Activated CD4-positive, alpha-beta T cell treated with anti-CD3 and anti-CD28 coated beads, Interleukin-2, amount 50 U/mL, for 1 hour (primary cell): Measurements from ENCODE around the gene MYOG.

Experiments
- DNase-seq: peaks from one replicate; pipeline ENCODE4 v3.0.0-alpha.2; 2020

Gene MYOG

DNA sequence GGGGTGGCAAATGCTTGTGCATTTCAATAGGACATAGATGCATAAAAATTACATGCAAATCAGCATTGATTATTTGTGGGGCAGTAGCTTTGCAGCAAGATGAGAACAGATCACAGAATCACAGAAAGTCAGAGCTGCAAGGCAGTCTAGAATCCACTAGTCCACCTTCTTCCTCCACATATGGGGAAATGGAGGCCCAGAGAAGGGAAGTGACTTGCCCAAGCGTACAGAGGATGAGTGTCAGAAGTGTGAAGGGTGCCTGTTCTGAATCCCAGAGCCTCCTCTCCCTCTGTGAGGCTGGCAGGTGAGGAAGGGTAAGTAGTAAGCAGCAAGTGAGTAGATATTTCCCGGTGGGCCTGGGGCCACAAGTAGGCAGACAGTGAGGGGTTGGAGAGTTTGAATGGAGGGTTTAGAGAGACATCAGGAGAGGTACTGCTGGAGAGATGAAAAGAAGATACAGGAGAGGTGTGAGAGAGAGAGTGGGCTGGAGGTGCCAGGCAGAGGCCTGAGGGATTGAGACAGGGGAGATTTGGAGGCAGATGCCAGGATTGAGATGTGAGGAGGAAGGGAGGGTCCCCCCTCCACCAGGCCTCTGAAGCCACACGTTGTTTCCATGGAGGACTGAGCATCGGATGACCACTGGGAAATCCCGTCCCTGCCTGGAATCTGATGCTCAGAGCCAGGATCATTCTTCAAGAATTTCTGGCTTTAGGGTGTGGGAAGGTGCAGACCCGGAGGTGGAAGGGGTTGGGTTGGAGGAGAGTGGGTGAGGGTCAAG lies 4.8 kb upstream of the MYOG start:
- no peak for DNase-seq

DNA sequence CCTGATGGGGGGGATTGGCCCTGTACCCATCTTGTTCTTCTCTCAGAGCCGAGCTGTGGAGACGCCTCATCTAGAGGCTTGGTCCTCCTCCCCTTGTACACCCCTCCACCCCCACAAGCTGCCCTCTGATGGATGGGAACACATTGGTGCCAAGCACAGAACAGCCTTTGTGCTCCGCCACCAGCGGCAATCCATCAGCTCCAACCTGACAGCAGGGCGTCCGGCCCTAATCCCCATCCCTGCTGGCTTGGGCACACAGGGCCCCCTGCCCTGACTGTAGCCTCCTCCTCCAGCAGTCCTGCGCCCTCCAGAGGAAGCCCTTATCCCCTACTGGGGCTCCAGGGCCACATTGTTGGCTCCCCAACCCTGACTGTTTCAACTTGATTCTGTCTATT lies 3.8 kb upstream of the MYOG start:
- DNase-seq, result no peak

DNA sequence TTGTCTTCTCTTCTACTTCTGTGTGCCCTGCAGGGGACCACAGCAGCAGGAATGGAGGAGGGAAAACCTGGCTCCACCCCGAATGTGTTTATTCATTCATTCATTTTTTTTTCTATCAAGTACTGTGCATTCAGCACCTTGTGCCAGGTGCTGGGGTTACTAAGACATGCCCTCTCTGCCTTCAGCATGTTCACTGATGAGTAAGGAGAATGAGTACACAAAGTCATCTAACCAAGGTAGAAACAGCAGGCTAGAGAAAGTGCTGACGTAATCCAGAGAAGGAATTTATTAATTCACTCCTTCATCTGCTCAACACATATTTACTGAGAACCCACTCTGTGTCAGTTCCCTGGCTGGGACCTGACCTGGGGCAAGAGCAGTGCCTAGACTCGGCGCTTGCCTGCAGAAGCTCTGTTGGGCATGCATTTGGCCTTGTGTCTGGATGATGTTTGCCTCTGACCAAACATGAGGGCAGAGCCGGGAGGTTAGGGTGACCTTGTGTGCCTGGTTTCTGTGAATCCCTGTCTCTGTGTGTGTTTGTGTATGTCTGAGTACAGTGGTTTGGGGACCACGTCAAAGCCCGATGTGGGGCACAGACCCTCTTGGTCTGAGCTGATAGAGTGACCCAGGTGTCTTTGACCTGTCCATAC lies 3.3 kb upstream of the MYOG start:
- DNase-seq, result no peak

DNA sequence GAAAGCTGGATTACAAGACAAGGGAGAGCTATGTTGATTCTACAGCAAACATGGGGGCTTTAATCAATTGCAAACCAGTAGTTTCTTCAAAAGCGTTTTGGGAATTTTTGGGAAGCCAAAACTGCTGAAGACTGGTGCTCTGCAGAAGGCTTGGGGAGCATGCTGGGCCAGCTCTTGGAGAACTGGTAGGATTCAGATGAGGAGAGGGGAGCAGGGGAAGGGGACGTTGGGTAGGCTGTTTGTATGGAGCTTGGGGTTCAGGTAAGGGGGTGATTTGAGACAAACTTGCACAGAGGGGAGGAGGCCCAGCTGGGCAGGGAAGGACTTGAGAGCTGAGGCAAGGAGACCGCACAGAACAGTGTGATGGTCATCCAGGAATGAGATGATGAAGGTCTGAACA lies 2.6 kb upstream of the MYOG start:
- no peak for DNase-seq

DNA sequence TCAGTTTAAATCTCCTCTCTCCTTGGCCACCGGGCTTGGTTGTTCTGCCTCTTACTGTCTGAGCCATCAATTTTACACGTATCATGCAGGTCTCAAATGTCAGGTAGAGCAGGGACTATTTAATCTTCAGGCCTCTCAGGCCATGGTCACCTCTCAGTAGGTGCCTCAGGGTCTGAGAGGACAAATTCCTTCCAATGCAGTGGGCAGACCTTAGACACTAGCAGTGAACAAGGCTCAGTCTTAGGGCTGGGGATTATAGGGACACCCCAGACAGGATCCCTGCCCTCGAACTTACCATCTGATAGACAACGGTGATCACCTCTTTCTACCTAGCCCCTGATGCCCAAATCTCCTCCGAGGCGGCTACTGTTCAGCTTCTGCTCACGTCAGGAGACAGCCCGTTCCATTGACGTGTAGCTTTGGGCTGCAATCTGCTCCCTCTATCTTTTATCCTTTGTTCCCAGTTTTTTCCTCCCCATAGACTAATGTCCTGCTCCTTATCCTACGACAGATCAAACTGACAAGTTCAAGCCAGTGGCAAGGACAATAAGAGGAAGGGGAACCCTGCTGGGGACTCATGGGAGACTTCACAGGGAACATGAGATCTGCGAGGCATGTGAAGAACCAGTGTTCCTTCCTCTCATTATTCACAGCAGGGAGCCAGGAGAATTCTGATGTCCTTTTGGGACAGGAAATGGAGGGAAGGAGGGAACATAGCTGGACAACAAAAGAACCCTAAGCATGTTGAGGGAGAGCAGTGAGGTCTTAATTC lies 1.4 kb upstream of the MYOG start:
- no peak for DNase-seq

DNA sequence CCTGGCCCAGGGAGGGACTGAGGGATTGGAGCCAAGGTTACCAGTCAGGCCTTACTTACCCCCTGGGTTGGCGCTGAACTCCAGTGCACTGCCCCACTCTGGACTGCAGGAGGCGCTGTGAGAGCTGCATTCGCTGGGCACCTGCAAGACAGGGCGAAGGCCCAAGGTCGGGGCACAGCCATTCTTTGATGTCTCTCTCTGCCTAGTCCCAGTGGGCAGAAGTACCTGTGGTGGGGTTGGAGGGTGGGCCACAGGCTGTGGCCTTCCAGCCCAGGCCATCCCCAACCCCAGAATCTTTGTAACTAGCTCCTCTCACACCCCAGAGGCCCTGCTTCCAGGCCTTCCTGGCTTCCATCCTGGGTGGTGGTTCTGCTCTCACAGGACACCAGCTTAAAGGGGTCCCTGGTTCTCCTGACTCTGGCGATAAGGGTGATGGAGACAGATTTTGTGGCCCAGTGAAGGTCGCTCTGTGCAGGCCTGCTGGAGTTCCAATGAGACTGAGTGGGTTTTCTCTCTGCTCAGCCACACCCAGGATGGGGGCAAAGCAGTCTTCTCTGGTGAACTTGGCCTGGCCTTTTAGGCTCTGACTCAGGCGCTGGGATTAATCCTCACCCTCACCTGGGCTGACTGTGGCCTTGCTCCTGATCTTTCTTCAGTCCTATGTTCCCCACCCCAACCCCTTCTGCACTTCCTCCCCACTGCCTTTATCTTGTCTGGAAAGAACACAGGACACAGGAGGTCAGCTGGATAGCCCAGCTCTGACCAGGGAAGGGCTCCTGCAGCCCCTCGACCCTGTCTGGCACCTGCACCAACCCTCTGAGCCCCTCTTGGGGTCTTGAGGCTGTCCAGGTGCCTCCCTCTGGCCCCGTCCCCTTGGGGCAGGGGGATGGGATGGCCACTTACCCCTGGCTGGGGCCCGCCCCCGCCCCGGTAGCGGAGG lies 954 bp downstream of the MYOG start:
- DNase-seq, result peak; percentile 6

DNA sequence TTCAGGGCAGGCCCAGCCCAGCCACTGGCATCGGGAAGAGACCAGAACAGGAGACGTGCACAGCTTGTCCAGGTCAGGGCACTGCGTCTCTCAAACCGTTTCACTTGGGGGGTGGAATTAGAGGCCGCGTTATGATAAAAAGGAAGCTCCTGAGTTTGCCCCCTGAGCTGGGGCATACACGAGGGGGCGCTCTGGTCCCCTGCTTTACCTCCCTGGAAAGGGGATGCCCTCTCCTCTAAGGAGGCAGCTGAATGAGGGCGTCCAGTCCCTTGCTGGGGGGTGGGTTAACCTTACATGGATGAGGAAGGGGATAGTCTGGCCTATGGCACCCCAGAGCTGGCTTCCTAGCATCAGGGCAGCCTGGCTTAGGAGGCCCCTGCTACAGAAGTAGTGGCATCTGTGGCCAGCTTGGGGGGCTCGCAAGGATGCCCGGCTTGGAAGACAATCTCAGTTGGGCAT lies 2.3 kb downstream of the MYOG start:
- no peak for DNase-seq

DNA sequence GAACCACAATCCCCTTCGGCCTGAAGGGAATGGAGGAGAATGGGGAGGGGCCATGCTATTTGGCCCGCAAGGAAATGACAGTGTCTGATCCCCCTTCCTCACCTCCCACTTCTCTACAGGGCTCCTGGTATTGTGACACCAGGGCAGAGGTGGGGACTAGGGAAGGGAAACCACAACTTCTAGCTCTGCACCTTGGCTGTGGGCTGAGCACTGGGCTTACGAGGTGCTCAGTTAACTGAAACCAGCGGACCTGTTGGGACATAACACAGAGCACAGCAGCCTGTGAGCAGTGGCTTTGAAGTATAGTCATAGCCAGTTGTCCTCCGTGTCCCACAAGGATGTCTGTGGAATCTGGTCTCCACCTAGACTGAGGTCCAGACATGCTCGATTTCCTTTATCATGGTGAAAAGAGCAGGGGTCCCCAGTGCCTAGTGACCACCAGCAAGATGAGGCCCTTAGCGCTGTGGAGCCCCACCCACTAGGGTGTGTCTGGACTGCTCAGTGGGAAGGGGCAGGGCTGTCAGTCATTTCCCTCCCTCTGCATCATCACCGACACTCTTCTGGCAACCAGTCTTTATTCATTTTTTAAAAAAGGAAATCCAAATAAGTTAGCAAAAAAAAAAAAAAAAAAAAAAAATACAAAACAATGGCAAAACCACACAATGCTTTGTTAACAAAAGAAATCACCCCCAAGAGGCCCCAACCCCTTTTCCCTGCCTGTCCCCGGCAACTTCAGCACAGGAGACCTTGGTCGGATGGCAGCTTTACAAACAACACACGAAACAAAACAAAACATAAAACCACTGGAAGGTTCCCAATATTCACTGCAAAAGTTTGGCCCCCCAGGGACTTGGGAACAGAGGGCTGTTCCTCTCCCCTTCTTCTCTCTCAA lies 3.0 kb downstream of the MYOG start:
- no peak for DNase-seq

DNA sequence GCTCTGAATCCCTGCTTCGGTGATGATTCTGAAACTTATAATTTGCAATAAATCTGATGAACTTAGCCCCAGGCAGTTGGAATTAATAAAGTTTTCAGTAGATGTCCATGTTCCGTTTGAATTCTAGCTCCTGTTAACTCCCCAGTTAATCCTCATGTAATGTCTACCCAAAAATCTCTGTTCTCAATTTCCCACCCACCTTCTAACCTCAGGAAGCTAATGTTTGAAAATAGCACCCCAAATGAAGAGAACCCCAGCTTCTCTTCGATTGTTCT lies 3.6 kb downstream of the MYOG start:
- DNase-seq, result no peak

DNA sequence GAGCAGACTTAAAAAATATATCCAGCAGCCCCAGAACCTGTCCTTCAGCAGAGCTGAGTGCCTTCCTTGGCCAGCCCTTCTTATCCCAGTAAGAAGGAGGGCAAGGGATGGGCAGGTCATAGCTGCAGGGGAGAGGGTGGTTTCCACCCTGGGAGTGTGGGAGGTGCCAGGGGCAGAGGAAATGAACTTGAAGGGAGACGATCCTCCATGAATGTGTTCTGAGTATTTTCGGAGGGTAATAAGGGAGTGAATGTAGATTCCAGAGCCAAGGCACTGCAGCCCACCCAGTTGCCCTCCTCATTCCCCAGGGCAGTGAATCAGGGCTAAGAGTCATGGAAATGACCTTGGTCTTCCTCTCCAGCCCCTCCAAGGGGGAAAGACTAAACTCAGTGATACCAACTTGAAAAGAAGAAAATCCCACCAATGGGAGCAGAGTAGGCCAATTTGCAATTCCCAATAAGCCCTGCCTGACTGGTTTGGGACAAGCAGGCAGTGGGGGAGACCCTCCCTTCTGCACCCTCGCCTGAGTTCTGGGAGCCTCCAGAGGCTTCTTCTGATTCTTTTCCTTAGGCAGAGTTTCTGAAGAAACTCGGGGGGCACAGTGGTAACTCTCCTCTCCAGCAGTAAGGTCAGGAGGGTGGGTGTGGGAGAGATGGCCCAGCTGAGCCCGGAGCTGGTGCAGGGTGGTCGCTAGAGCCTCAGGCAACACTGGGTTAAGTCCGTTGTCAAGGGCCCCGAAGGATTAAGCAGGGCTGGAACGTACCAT lies 4.2 kb downstream of the MYOG start:
- DNase-seq, result no peak

DNA sequence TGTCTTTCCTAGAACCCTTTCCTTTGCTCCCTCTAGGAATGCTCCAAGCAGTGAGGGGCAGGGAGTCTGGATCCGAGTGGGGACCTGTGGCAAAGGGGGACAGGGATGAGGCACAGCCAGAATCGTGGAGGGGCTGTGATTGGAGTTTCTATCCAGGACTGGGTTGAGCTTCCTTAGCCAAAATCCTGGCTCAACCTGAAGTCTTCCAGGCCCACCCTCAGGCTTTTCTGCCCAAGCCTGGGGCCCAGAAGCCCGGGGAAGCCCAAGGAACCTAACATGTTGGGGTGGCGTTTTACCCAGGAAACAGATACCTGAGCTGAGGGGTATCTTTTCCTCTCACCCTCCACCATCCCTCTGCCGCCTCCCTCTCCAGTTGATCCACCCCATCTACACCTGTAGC lies 5.4 kb downstream of the MYOG start:
- no peak for DNase-seq

DNA sequence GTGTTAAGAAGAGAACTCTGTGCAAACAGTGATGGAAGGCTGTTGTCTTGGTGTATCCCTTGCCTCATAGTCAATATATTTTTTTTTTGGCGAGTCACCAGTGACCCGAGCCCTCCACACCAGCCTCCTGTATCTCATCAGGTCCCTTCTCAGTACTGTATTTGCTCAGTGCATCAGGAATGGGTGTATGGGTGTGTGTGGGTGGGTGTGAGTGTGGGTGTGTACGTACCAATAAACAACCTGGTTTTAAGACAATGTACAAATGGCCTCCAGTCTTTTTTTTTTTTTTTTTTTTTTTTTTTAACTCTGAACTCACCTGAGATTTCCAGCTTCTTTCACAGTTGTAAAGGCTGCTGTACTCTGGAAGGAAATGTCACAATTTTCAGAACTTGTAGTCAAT lies 7.3 kb downstream of the MYOG start:
- no peak for DNase-seq

DNA sequence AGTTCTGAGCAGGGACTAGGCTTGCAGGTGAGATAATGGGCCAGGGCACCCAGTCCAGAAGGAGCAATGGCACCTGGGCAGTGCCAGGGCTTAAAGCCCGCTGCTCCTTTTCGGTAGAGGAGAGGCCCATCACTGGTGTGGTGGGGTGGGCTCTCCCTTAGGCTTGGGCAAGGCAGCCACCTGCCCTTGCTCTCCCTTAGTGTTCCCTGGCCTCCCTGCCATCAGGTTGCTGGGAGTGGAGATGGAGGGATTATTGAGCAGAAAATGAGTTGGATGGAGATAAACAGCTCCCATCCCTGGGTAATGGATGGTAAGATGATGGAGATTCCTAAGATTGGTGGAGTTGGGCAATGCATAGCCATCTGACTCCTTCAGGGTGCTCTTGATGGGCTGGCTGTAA lies 7.9 kb downstream of the MYOG start:
- no peak for DNase-seq

DNA sequence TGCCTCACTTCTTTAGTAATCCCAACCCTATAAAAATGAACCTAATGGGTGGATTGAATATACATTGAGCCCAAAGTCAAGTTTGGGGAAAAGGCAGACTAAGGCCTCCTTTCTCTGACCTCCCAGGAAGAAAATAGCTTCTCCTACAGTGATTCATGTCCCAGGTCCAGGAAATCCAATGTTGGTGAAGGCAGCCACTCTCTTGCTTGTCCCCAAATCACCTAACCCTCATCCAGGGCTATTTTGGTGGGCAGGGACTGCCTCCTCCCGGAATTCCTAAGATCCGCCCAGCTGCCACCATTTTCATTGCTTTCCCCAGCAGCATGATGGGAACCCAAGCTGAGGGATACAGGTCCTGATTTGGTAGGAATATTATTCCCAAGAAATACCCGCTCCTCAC lies 8.4 kb downstream of the MYOG start:
- DNase-seq, result no peak

DNA sequence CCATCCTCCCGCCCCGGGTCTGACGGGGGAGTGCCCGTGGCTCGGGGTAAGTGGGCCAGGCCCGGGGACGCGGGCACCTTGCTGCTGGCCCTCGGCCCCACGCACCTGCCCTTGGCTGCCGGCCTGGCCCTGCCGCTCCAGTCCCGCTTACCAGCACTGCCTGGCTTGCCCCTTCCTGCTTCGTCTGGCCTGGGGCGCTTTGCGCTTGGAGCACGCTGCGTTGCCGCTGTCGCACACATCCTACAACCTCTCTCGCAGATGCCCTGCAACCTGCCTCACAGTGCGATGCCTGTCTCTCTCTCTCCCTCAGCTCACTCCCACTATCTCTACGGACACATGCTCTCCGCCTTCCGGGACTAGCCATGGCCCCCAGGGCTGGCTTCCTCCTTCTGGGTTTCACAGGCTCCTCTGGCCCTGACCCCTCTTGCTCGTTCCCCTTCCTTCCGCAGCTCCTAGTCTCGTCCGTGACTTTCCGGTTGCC lies 9.7 kb downstream of the MYOG start:
- DNase-seq, result no peak

DNA sequence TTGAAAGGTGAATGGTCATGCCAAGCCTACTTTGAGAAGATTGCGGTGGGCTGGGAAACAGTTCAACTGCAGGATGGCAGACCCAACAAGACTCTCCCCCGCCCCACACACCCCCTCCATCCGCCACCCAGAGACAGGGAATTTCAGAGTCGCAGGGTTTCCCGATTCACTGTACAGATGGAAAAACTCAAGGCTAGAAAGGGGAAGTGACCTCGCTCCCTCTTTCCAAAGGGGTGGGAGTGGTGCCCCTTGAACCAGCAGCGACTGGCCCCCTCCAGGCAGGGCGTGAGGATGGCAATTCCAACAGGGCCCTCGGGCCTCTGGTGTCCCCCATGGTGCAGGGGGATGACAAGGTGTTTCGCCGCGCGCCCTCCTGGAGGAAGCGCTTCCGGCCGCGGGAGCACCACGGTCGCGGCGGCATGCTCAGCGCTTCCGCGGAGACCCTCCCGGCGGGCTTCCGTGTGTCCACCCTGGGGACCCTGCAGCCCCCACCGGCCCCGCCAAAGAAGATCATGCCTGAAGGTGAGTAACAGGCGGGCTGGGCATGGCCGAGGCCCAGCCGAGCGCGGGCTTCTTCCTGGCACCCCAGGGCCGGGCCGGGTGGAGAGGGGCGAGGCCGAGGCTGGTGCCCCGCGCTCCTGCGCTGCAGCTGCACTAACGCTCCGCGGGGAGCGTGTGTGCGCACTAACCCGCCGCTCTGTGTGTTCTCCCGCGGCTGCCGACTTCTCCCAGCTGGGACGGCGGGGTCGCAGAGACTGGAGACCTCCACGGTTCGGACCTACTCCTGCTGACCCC lies 10.4 kb downstream of the MYOG start:
- DNase-seq, result no peak

DNA sequence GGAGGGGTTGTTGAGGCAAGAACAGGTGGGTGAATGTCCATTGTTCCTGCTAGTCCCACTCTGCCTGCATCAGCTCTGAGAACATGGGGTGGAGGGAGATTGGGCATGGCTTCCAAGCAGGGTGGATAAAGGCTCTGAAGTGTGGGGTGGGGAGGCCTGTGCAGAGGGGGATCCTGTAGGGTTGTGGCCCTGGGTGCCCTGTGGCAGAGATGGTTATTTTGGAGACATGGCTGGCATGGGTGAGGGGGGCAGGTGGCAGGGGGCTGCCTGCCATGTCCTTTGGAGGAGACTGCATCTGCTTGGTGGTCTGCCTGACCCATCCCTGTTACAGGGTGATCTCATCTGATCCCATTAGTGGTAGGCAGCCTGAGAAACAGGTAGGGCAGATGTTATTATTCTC lies 11.2 kb downstream of the MYOG start:
- no peak for DNase-seq

DNA sequence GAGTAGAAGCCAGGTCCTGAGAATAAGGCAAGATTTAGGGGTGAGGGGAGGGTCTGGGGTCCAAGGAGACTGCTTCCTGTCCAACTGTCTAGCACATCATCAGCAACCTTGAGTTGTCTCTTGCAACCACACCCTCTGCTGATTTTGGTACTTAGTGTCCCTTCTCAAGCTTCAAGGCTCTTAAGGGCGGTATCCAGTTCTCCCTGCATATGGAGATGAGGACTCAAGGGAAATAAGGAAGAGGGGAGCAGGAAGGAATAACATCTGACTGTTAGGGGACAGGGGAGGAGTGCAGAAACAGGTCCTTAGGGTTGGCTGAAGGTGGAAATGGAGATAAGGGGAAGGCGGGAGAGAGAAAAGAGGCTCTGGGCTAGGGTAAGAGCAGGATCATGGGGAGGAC lies 12.3 kb downstream of the MYOG start:
- DNase-seq, result no peak

DNA sequence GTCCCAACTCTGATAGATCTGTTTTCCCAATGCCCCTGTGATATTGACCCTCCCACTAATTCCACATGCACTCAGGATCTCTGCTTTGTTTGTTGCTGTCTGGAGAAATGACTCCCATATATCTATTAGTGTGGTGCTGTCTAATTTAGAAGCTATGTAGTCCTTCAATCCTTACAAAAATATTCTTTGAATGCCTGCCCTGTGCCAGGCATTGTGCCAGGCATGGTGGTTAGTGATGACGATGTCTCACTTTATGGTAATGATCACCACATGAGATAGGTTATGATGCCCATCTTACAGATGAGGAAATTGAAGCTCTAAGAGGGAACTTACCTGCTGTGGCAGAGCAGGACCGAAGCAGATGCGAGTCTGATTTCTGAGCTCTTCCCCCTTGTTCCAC lies 12.9 kb downstream of the MYOG start:
- no peak for DNase-seq

DNA sequence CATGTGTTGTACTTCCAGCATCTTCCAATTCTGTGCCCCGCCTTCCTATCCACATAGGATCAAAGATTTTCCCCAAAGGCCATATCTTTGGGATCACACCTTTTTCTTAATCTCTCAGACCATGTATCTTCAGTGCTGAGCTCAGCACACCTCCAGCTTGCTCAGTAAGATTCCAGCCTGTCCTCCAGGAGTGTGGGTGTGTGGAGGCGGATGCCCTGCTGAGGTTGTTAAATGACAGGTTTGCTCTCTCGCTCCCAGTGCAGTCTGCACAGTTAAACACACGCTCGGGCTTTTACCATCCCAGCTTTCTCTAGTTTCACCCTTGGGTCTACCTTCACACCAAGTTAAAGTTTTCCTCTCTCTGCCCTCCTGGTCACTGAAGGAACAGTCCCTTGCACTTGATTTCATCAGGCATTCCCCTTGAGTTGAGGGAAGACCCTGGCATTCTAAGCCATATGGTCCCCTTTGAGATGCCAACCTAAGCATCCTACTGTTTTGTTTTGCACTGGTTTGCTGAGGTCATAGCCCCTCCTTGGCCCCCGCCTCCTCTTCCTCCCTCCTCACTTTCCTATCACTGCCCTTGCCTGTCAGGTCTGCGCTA lies 13.7 kb downstream of the MYOG start:
- DNase-seq, result no peak
